ENCODE data around the gene TRIM69. TPM values are rescaled to one million over a fixed set of nuclear protein-coding genes. Genes with fewer than 3 reads are reported as not detected.
A peak's percentile ranks its signal among the peaks of the same experiment; 100 is the strongest.
"Not testable (repeated sequence)": the region's sequence is repeated elsewhere in the genome, so short reads cannot be mapped to it uniquely, and the experiment has no call there.

The TRIM69 gene
- total and polyA plus RNA-seq, 11 donors = 32.6 to 122 (median 57.2) TPM

- peak overlapping the region in 11 of 12 donors; percentile 29 to 82 (median 54) for H3K27ac ChIP-seq
- peak overlapping the region in 3 of 12 donors; percentile 24 to 31 (median 25) for H3K4me3 ChIP-seq
- H3K9me3 ChIP-seq = no peaks in the 10 kb centered on the region
- ATAC-seq = peak in 3 of 4 donors; percentile 62 to 70 (median 67)
- peaks cover 0 to 16% (median 11%) of the 10 kb centered on the region in 9 donors for H3K36me3 ChIP-seq
- intact Hi-C loops (cut with DNase I) = loop anchor here (2.0 to 10.0 kb wide), 10 partner anchors 25 to 161 kb away; partner anchors contain the start of genes SPG11 (in 4 of the 10), B2M (in 1 of the 10) and PATL2 (in 1 of the 10)
- TF ChIP-seq POLR2A (IDR thresholded peaks at IDR 0.05) = no peak
- TF ChIP-seq, protein P1, sequence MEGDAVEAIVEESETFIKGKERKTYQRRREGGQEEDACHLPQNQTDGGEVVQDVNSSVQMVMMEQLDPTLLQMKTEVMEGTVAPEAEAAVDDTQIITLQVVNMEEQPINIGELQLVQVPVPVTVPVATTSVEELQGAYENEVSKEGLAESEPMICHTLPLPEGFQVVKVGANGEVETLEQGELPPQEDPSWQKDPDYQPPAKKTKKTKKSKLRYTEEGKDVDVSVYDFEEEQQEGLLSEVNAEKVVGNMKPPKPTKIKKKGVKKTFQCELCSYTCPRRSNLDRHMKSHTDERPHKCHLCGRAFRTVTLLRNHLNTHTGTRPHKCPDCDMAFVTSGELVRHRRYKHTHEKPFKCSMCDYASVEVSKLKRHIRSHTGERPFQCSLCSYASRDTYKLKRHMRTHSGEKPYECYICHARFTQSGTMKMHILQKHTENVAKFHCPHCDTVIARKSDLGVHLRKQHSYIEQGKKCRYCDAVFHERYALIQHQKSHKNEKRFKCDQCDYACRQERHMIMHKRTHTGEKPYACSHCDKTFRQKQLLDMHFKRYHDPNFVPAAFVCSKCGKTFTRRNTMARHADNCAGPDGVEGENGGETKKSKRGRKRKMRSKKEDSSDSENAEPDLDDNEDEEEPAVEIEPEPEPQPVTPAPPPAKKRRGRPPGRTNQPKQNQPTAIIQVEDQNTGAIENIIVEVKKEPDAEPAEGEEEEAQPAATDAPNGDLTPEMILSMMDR (IDR thresholded peaks at IDR 0.05) = no peak
- peak in 3 of 5 donors; percentile 36 to 64 (median 44) for DNase-seq
- WGBS, 4 donors = 51 to 74% (median 62%) methylated on average over 8 of the region's 8 CpGs
- peaks cover under 1 to 73% (median 19%) of the 10 kb centered on the region in 12 donors for H3K4me1 ChIP-seq
- H3K27me3 ChIP-seq = no peaks in the 10 kb centered on the region
Observed at GRCh38 chr15:44735482-44736180, 697 bp upstream of the TRIM69 start.

DNA sequence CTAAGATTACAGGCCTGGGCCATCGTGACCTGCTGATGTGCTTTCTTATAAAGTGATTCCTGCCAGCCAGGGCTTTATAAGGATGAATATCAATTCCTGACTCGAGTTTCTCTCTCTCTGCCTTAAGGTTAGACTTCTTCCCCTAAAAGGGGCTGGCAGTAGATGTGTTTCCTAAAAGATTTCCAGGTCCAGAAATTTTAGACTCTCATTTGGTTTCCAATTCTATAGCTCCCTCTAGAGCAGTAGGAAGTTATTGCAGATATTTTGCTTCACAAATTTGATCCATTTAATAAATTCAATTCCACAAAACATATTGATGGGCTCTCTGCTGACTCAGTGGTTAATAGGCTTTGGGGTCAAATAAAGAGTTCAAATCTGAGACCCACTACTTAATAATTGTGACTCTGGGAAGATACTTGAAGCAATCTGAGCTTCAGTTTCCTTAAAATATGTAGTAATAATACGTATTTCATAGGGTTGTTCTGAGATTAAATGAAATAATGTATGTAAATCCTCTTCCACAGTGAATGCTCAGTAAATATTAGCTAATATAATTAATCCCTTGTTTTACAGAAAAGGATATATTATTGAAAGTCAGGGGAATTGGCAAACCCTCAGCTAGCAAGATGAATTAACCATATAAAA lies 2.1 kb downstream of the TRIM69 start:
- ATAC-seq = peak in 1 of 4 donors; percentile 47
- Histone ChIP-seq H3K4me1 (peaks cover 0 to 48% (median 8%) of the 10 kb centered on the region in 12 donors), H3K27me3 (no peaks in the 10 kb centered on the region), H3K4me3 (no peak overlapping the region), H3K36me3 (no peaks in the 10 kb centered on the region), H3K27ac (no peak overlapping the region), H3K9me3 (peaks cover 0 to 3% (median 0%) of the 10 kb centered on the region in 12 donors)
- TF ChIP-seq, protein P1 (IDR thresholded peaks at IDR 0.05) = peak; percentile 54 to 85 (median 75)
- TF ChIP-seq POLR2A (IDR thresholded peaks at IDR 0.05) = no peak
- intact Hi-C loops (cut with DNase I) = loop anchor here (1.0 to 10.0 kb wide), 8 partner anchors 75 to 164 kb away; partner anchors contain the start of gene SPG11 (in 5 of the 10)
- WGBS, 4 donors = 63 to 72% (median 70%) methylated on average over 3 of the region's 3 CpGs
- no peak for DNase-seq

DNA sequence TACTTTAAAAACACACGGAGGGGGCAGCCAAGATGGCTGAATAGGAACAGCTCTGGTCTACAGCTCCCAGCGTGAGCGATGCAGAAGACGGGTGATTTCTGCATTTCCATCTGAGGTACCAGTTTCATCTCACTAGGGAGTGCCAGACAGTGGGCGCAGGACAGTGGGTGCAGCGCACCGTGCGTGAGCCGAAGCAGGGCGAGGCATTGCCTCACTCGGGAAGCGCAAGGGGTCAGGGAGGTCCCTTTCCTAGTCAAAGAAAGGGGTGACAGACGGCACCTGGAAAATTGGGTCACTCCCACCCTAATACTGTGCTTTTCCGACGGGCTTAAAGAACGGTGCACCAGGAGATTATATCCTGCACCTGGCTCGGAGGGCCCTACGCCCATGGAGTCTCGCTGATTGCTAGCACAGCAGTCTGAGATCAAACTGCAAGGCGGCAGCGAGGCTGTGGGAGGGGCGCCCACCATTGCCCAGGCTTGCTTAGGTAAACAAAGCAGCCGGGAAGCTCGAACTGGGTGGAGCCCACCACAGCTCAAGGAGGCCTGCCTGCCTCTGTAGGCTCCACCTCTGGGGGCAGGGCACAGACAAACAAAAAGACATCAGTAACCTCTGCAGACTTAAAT lies 3.0 kb downstream of the TRIM69 start:
- DNase-seq, ATAC-seq, H3K4me3 ChIP-seq, H3K9me3 ChIP-seq, H3K27ac ChIP-seq, H3K27me3 ChIP-seq, H3K36me3 ChIP-seq: not testable (repeated sequence)
- H3K4me1 ChIP-seq = peaks cover 0 to 39% (median 8%) of the 10 kb centered on the region in 12 donors
- intact Hi-C loops (cut with DNase I) = loop anchor here (5.0 to 10.0 kb wide), 7 partner anchors 77 to 165 kb away; partner anchors contain the start of gene SPG11 (in 2 of the 10)
- 82 to 86% (median 84%) methylated on average over 9 to 21 of the region's 24 CpGs for WGBS, 4 donors

- H3K4me1 ChIP-seq; H3K9me3 ChIP-seq; H3K27me3 ChIP-seq; intact Hi-C loops (cut with DNase I); H3K4me3 ChIP-seq; H3K36me3 ChIP-seq; ATAC-seq; H3K27ac ChIP-seq; DNase-seq: not testable (repeated sequence)
- 83 to 100% (median 93%) methylated on average over 1 to 2 of the region's 2 CpGs for WGBS, 4 donors
Observed at GRCh38 chr15:44743454-44743853, 7.1 kb downstream of the TRIM69 start.

Measured in heart left ventricle (tissue), 16 donors.